Measurements from ENCODE around the gene PRRT3.

Gene PRRT3

DNA sequence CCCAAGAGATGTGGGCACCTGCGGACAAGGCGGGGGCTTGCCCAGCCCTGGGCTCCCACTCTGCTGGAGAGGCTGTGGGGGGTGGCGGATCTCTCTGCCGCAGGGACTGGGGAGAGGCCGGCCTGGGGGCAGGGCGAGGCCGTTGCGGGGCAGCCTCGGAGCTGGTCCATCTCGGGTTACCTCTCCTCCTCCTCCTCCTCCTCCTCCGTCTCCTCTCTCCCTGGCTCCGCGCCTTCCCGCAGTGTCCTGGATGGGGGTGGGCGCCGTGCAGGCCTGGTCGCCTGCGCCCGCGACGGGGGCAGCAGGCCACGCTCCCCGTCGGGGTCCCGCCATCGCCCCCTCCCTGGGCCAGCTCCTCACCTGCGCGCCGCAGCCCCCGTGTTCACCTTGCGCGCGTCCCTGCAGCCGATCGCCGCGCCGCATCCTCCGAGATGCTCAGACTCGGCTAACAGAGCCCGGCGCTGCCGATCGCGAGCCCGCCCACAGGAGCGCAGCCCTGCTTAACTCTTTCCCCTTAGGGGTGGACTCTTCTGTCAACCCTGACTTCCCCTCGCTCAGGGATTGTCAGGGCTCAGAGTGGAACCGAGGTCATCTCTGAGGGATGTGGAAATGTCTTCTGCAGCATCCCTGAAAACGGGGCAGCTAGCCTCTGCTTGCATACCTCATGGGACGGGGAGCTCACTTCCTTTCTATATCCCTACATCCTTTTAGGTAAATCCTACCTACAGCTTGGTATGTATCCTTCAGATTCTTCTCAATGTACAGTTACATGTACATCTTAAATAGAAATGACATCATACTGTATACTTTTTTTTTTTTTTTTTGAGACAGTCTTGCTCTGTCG, at the start of gene PRRT3:
Gene PRRT3, minus strand, starts transcription at position 447 of the 844 bp plus-strand sequence. CDS start 2,293 bp downstream, outside the sequence.
- intact Hi-C loops (cut with micrococcal nuclease), result no loop called here
- no peak within 1 kb of the TSS for H3K27ac Mint-ChIP-seq
- H3K36me3 Mint-ChIP-seq (ENCODE audit: low read depth), result no peaks in the 10 kb centered on the region
- H3K4me1 Mint-ChIP-seq (ENCODE audit: low read depth), result peaks cover 22% of the 10 kb centered on the region
- H3K4me3 Mint-ChIP-seq, result peak within 1 kb of the TSS; percentile 81
- peaks cover 22% of the 10 kb centered on the region for H3K27me3 Mint-ChIP-seq
- no peaks in the 10 kb centered on the region for H3K9me3 Mint-ChIP-seq

DNA sequence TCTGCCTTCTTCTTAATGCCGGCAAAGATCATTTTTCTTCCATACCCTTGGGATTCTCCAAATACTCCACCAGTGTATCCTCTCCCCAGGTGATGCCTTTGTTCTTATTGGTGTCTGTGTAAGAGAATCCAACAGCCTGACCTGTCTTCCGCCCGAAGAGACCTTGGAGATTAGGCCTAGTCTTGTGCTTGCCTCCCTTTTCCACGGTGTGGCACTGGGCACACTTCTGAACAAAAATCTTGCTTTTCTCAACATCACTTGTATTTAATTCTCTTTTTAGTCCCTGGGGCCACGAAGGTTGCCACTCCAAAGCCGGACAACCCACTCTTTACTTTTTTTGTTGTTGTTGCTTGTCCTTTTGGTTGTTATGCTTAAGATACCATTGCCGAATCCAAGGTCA, 48.5 kb upstream of the PRRT3 start:
- intact Hi-C loops (cut with micrococcal nuclease), result no loop called here
- Mint-ChIP-seq H3K9me3 (no peaks in the 10 kb centered on the region), H3K36me3 (ENCODE audit: low read depth) (peaks cover 73% of the 10 kb centered on the region), H3K27me3 (no peaks in the 10 kb centered on the region), H3K4me1 (ENCODE audit: low read depth) (peaks cover 4% of the 10 kb centered on the region), H3K27ac (peak overlapping the region; percentile 53), H3K4me3 (no peak overlapping the region)

DNA sequence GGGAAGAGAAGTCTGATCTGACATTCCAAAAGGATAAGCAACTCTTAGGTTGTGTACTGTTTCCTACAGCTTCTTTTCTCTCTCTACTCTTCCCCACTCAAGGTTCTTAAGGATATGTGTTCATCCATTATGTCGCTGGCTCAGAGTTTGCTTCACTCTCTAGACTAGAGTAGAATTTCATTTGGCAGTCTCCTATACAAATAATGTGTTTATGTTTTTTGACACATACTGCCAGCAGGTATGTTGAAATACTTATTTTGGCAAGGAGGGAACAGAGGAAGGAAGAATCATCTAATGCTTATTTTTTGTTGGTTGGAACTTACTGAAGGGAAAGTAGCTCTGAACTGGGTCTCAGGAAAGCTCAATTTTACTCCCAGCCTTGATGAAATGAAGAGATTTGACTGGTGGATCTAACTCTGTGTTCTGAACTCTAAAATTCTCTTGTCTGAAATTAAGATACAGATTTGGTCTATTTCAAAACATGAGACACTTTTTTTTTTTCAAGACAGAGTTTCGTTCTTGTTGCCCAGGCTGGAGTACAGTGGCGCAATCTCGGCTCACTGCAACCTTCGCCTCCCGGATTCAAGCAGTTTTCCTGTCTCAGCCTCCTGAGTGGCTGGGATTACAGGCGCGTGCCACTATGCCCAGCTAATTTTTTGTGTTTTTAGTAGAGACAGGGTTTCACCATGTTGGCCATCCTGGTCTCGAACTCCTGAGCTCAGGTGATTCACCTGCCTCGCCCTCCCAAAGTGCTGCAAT, 42.1 kb upstream of the PRRT3 start:
- Mint-ChIP-seq H3K36me3 (ENCODE audit: low read depth) (peaks cover 53% of the 10 kb centered on the region), H3K4me3 (no peak overlapping the region), H3K27me3 (no peaks in the 10 kb centered on the region), H3K4me1 (ENCODE audit: low read depth) (peaks cover 13% of the 10 kb centered on the region), H3K27ac (no peak overlapping the region), H3K9me3 (no peaks in the 10 kb centered on the region)
- intact Hi-C loops (cut with micrococcal nuclease), result no loop called here

DNA sequence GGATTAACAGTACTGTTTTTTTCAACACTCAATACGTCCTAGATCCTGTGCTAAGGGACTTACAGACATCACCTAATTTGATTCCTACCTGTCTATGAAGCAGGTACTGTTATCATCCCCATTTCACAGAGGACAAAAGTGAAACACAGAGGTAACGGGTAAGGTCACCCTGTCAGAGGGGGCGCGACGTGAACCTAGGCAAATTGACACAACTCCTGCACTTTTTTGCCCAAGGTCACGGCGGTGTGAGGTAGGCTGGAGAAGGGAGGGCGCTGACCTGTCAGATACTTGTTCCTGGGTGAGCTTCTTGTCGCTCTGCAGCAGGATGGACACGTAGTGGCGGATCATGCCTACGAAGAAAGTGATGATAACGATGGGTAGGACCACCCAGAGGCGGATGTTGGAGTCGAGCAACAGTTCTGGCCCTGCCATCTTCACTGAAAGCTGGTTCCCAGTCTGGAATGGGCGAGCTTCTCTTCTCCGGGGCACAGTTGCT, 34.1 kb upstream of the PRRT3 start:
- Mint-ChIP-seq H3K4me3 (peak overlapping the region; percentile 90), H3K27ac (peak overlapping the region; percentile 96), H3K27me3 (no peaks in the 10 kb centered on the region)

DNA sequence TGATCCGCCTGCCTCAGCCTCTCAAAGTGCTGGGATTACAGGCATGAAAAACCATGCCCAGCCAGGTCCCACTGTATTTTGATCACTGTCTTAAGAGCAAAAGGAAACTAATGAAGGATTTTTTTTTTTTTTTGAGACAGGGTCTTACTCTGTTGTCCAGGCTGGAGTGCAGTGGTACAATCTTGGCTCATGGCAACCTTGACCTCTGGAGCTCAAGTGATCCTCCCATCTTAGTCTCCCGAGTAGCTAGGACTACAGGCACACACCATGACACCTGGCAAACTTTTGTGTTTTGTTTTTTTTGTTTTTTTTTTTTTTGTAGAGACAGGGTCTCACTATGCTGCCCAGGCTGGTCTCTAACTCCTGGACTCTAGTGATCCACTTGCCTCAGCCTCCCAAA, 28.0 kb upstream of the PRRT3 start:
- H3K9me3 Mint-ChIP-seq, result no peaks in the 10 kb centered on the region
- H3K36me3 Mint-ChIP-seq (ENCODE audit: low read depth), result peaks cover 61% of the 10 kb centered on the region
- peaks cover 59% of the 10 kb centered on the region for H3K4me1 Mint-ChIP-seq (ENCODE audit: low read depth)
- H3K27me3 Mint-ChIP-seq, result no peaks in the 10 kb centered on the region
- H3K27ac Mint-ChIP-seq, result peak overlapping the region; percentile 94
- intact Hi-C loops (cut with micrococcal nuclease), result no loop called here
- no peak overlapping the region for H3K4me3 Mint-ChIP-seq

More for the DNA sequence above, 34.1 kb upstream of the PRRT3 start:
- Mint-ChIP-seq H3K36me3 (ENCODE audit: low read depth) (peaks cover 56% of the 10 kb centered on the region), H3K9me3 (no peaks in the 10 kb centered on the region), H3K4me1 (ENCODE audit: low read depth) (peaks cover 24% of the 10 kb centered on the region)
- intact Hi-C loops (cut with micrococcal nuclease), result no loop called here

DNA sequence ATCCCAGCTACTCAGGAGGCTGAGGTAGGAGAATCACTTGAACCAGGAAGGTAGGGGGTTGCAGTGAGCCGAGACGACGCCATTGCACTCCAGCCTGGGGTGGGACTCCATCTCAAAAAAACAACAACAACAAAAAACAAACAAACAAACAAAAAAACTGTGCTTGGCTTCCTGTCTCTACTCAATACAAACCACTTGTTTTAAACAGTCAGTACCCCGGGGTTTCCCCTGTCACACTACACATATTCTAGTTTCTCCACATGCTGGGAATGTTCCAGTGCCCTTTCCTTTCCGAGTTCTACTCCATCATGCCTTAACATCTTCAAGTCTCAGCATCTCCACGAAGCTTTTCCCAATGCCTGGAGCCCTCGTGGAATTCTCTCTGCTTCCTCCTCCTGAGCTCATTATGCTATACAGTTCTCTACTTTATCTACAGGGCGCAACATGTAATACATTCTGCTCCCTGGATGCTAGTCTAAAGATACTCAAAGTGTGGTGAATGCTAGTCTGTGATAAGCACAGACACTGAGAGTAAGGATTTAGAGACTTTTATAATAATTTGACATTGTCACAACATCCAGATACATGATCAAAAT, 26.6 kb upstream of the PRRT3 start:
- H3K27me3 Mint-ChIP-seq, result no peaks in the 10 kb centered on the region
- intact Hi-C loops (cut with micrococcal nuclease), result no loop called here
- H3K27ac Mint-ChIP-seq, result peak overlapping the region; percentile 94
- no peak overlapping the region for H3K4me3 Mint-ChIP-seq
- peaks cover 57% of the 10 kb centered on the region for H3K4me1 Mint-ChIP-seq (ENCODE audit: low read depth)
- H3K36me3 Mint-ChIP-seq (ENCODE audit: low read depth), result peaks cover 67% of the 10 kb centered on the region
- no peaks in the 10 kb centered on the region for H3K9me3 Mint-ChIP-seq

DNA sequence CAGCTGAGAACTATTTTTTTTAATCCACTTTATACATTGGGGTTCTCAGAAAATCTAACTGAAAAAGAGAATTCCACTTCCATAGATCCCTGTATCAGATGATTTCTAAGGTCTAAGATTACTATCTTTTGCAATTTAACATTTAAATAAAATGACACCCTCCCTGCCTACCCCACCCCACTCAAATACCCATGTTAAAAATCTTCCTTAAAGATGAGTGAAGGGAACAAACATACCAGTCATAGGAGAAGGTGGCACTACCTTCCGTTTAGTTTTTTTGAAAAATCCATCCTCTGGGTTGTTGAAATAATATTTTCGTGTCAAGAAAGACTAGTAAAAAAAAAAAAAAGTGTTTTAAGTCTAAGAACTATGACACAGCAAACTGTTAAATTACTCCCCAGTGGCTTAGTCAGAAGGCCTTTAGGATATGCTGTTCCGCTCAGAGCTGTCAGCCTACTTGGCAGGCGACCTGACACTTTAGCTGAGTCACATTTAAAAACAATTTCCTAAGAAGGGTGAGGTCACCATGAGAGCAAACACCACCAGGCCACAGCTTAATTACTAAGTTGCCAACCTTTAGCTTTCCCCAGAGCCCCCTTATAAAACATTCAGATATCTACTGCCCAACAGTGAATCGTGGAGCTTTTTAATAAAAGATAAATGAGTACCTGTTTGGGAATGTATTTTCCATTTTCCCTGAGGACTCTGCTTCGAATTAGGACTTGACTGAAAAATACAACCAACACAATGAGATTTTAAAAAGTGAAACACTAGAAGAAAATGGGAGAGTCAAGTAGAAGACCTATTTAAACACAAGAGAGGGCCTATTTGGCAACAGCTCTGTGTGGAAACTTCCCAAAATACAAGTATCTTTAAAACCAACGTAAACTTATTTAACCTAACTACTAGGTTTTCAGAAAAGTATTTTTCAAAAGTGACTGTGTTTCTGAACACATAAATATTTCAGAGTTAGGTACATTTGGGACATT, 24.8 kb upstream of the PRRT3 start:
- no peaks in the 10 kb centered on the region for H3K27me3 Mint-ChIP-seq
- H3K4me1 Mint-ChIP-seq (ENCODE audit: low read depth), result peaks cover 47% of the 10 kb centered on the region
- intact Hi-C loops (cut with micrococcal nuclease), result no loop called here
- peak overlapping the region; percentile 94 for H3K27ac Mint-ChIP-seq
- H3K36me3 Mint-ChIP-seq (ENCODE audit: low read depth), result peaks cover 73% of the 10 kb centered on the region
- no peaks in the 10 kb centered on the region for H3K9me3 Mint-ChIP-seq
- H3K4me3 Mint-ChIP-seq, result peak overlapping the region; percentile 57

DNA sequence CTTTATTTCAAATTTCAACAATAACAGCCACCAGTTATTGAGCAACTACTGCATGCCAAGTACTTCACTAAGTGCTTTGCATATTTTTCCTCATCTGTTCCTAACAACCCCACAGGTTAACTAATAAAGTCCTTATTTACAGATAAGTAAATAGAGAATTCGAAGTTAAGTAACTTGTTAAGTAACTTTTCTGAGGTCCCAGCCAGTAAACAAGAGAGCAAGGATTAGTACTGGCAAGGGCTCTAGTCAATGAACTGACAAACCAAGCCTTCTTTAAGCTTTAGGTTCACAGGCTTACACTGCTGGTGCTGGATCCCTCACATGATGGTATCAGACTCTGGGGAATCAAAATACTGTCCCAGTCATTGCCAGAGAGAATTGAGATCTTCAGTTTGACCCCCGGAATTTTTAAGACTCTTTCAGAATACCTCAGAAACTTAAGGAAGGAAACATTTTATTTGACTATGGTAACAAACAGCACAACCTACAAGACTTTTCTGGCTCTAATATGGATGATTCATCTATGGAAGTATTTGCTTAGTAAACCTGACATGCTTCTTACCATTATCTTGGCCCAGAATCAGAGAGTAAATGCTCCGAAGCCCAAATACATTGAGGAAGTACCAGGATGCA, 17.9 kb upstream of the PRRT3 start:
- intact Hi-C loops (cut with micrococcal nuclease), result no loop called here
- H3K36me3 Mint-ChIP-seq (ENCODE audit: low read depth), result peaks cover 100% of the 10 kb centered on the region
- H3K27ac Mint-ChIP-seq, result no peak overlapping the region
- no peaks in the 10 kb centered on the region for H3K9me3 Mint-ChIP-seq
- H3K4me3 Mint-ChIP-seq, result no peak overlapping the region
- no peaks in the 10 kb centered on the region for H3K27me3 Mint-ChIP-seq
- H3K4me1 Mint-ChIP-seq (ENCODE audit: low read depth), result no peaks in the 10 kb centered on the region

DNA sequence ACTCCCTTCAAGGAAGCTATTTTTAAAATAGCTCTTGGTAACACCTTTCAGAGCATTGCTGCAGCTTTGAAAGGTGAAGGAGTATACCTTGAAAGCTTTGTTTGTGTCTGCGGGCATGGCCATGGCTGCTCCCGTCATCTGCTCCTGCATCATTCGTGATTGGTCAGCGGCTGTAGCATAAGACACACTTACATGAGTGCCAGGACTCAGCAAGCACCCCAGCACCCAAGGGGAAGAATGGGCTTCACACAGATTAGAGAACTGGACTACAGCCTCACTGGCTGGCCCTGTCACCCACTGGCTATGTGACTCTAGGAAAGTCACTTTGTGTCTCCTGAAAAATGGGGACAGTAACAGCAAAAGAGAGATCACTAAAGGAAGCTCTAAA, 17.4 kb upstream of the PRRT3 start:
- Mint-ChIP-seq H3K4me1 (ENCODE audit: low read depth) (no peaks in the 10 kb centered on the region), H3K27ac (no peak overlapping the region), H3K4me3 (no peak overlapping the region), H3K9me3 (no peaks in the 10 kb centered on the region), H3K36me3 (ENCODE audit: low read depth) (peaks cover 100% of the 10 kb centered on the region), H3K27me3 (no peaks in the 10 kb centered on the region)
- intact Hi-C loops (cut with micrococcal nuclease), result no loop called here

DNA sequence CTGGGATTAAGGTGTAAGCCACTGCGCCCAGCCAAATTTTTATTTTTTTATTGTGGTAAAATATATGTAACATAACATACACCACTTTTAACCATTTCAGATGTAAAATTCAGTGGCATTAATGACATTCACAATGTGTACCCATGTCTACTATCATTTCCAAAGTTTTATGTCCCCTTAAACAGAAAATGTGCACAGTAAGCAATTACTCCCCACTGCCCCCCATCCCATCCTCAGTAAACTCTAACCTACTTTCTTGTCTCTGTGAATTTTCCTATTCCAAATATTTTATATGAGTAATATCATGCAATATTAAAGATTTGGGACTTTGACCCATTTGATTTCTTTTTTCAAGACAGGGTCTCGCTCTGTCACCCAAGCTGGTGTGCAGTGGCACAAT, 14.6 kb upstream of the PRRT3 start:
- Mint-ChIP-seq H3K9me3 (no peaks in the 10 kb centered on the region), H3K27me3 (no peaks in the 10 kb centered on the region), H3K4me3 (no peak overlapping the region), H3K4me1 (ENCODE audit: low read depth) (no peaks in the 10 kb centered on the region), H3K36me3 (ENCODE audit: low read depth) (peaks cover 98% of the 10 kb centered on the region), H3K27ac (no peak overlapping the region)
- intact Hi-C loops (cut with micrococcal nuclease), result no loop called here

DNA sequence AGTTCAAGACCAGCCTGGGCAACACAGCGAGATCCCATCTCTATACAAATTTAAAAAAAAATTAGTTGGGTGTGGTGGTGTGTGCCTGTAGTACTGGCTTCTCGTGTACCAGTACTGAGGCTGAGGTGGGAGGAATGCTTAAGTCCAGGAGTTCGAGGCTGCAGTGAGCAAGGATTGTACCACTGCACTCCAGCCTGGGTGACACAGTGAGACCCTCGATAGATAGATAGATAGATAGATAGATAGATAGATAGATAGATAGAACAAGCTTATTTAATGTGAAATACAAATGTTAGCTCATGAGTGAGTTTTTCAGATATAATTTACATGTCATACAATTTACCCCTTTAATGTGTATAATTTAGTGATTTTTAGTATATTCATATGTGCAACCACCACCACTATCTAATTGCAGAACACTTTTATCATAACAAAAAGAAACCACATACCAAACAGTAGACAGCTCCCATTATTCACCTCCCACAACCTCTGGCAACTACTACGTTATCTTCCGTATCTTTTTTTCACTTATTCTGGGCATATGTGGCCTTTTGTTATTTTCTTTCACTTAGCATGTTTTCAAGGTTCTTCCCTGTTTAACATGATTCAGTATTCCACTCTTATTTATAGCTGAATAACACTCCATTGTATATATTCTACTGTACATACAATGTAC, 13.1 kb upstream of the PRRT3 start:
- intact Hi-C loops (cut with micrococcal nuclease), result no loop called here
- H3K36me3 Mint-ChIP-seq (ENCODE audit: low read depth), result peaks cover 98% of the 10 kb centered on the region

DNA sequence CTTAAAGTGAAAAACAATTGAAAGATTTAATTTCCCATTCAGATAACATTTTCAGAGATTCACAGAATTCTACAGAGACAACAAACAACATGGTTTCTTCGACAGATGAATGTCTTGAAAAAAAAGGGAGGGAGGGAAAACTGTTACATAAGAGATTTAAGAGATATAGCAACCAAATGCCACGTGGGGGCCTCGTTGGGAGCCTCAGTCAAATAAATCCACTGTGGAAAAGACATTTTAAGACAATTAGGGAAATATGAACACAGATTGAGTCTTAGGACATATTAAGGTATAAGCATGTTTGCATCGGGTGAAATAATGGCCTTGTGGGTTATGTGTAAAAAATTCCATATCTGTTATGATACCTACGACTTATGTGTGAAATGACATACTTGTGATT, 5.0 kb upstream of the PRRT3 start:
- peaks cover 5% of the 10 kb centered on the region for H3K27me3 Mint-ChIP-seq
- no peak overlapping the region for H3K27ac Mint-ChIP-seq
- no peaks in the 10 kb centered on the region for H3K9me3 Mint-ChIP-seq
- peaks cover 10% of the 10 kb centered on the region for H3K4me1 Mint-ChIP-seq (ENCODE audit: low read depth)
- H3K4me3 Mint-ChIP-seq, result no peak overlapping the region
- intact Hi-C loops (cut with micrococcal nuclease), result no loop called here
- H3K36me3 Mint-ChIP-seq (ENCODE audit: low read depth), result peaks cover 19% of the 10 kb centered on the region

More for the DNA sequence above, 13.1 kb upstream of the PRRT3 start:
- Mint-ChIP-seq H3K4me3 (no peak overlapping the region), H3K27ac (no peak overlapping the region), H3K27me3 (no peaks in the 10 kb centered on the region), H3K9me3 (no peaks in the 10 kb centered on the region), H3K4me1 (ENCODE audit: low read depth) (no peaks in the 10 kb centered on the region)
